Esophagus squamous epithelium (tissue), 4 donors: ENCODE data around the gene DOCK10.

ENCODE experiments used
- POLR2A ChIP-seq, 4 donors: fragments of 450-650 bp; IDR thresholded peaks; one replicate each; pipeline ENCODE4 v1.6.1; 2017; ENCODE audit warnings: antibody characterized with exemption in 4 of 4, mild to moderate bottlenecking in 4 of 4, moderate library complexity in 3 of 4
- TF ChIP-seq, protein P1 (sequence below), 6 experiments: fragments of 450-650 bp in 4 of 6; fragments of 200-600 bp in 2 of 6; sonication (generic) in 2 of 6; IDR thresholded peaks; one replicate each; pipeline ENCODE4 v1.5.1; 2016 to 2019; ENCODE audit warnings: antibody characterized with exemption in 6 of 6, mild to moderate bottlenecking in 4 of 6, moderate library complexity in 4 of 6

DNA sequence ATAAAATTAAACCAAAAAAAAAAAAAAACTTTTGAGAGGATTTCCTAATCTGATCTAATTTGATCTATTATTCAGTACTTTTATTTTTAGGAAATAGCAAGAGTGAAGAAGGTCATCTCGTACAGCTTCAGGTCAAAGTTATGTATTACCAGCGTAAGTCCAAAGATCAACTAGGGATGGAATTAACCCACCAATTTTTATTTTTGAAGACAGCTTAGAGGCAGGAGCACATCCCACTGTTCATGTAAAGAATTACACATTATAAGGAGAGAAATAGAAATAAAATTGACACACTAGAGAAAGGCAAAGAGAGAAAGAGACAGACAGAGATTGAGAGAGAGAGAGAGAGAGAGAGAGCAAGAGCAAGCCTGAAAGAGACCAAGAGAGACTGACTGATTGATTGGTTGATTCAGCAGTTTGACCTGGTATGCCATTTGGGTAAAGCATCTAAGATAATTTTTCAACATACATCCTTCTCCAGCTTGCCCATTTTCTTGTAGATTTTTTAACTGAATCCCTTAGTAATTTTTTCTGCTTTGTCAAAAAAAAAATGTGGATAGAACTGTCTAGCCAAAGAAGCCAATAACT is 25.1 kb downstream of the DOCK10 start:
- TF ChIP-seq, protein P1, sequence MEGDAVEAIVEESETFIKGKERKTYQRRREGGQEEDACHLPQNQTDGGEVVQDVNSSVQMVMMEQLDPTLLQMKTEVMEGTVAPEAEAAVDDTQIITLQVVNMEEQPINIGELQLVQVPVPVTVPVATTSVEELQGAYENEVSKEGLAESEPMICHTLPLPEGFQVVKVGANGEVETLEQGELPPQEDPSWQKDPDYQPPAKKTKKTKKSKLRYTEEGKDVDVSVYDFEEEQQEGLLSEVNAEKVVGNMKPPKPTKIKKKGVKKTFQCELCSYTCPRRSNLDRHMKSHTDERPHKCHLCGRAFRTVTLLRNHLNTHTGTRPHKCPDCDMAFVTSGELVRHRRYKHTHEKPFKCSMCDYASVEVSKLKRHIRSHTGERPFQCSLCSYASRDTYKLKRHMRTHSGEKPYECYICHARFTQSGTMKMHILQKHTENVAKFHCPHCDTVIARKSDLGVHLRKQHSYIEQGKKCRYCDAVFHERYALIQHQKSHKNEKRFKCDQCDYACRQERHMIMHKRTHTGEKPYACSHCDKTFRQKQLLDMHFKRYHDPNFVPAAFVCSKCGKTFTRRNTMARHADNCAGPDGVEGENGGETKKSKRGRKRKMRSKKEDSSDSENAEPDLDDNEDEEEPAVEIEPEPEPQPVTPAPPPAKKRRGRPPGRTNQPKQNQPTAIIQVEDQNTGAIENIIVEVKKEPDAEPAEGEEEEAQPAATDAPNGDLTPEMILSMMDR (IDR thresholded peaks at IDR 0.05) = no peak
- TF ChIP-seq POLR2A (IDR thresholded peaks at IDR 0.05) = no peak
